Mesendoderm (in vitro differentiated cells): Measurements from ENCODE around the gene CPAMD8.

Source experiments
- DNase-seq: peaks from one replicate; pipeline ENCODE4 v3.0.0; 2013
- H2AK5ac ChIP-seq: 2 replicates; pipeline ENCODE4 v1.6.1; 2013; ENCODE audit warnings: low read length, inconsistent platforms
- H2BK120ac ChIP-seq: 2 replicates; pipeline ENCODE4 v1.6.1; 2013; ENCODE audit warnings: low read depth, mild to moderate bottlenecking, low read length, moderate library complexity, mixed read lengths
- H2BK15ac ChIP-seq: replicated peaks from 2 replicates; pipeline ENCODE4 v1.6.1; 2013; ENCODE audit warnings: low read depth, mild to moderate bottlenecking, moderate library complexity
- H2BK5ac ChIP-seq: 2 replicates; pipeline ENCODE4 v1.6.1; 2013; ENCODE audit warnings: low read length, inconsistent platforms
- H3K18ac ChIP-seq: 2 replicates; pipeline ENCODE4 v1.6.1; 2013; ENCODE audit warnings: mild to moderate bottlenecking, low read length, mixed read lengths
- H3K23ac ChIP-seq: one replicate; pipeline ENCODE4 v1.6.1; 2013; ENCODE audit warnings: low read length
- H3K27ac ChIP-seq: 2 replicates; pipeline ENCODE4 v1.5.1; 2013; ENCODE audit warnings: low read depth, mild to moderate bottlenecking, inconsistent platforms, low read length, moderate library complexity
- H3K27me3 ChIP-seq: 2 replicates; pipeline ENCODE4 v1.6.1; 2013; ENCODE audit warnings: low read length, control low read depth, mild to moderate bottlenecking, inconsistent platforms; ENCODE audit not compliant: insufficient read depth, poor library complexity
- H3K36me3 ChIP-seq: 2 replicates; pipeline ENCODE4 v1.6.1; 2013; ENCODE audit warnings: low read length, inconsistent platforms; ENCODE audit not compliant: control insufficient read depth, insufficient read depth
- H3K4ac ChIP-seq: one replicate; pipeline ENCODE4 v1.6.1; 2013; ENCODE audit warnings: low read depth, mild to moderate bottlenecking, low read length, moderate library complexity
- H3K4me1 ChIP-seq: 2 replicates; pipeline ENCODE4 v1.6.1; 2013; ENCODE audit warnings: low read depth, low read length, inconsistent platforms; ENCODE audit not compliant: control insufficient read depth
- H3K4me2 ChIP-seq: 2 replicates; pipeline ENCODE4 v1.6.1; 2013; ENCODE audit warnings: low read length
- H3K4me3 ChIP-seq: 2 replicates; pipeline ENCODE4 v1.5.1; 2013; ENCODE audit warnings: mild to moderate bottlenecking, low read length
- H3K56ac ChIP-seq: one replicate; pipeline ENCODE4 v1.6.1; 2013; ENCODE audit warnings: low read length
- H3K79me1 ChIP-seq: 2 replicates; pipeline ENCODE4 v1.6.1; 2013; ENCODE audit warnings: low read length, inconsistent platforms
- H3K79me2 ChIP-seq: 2 replicates; pipeline ENCODE4 v1.6.1; 2013; ENCODE audit warnings: mild to moderate bottlenecking, low read length; ENCODE audit not compliant: control insufficient read depth, insufficient read depth
- H3K9ac ChIP-seq: 2 replicates; pipeline ENCODE4 v1.6.1; 2013; ENCODE audit warnings: low read length, inconsistent platforms
- H4K5ac ChIP-seq: one replicate; pipeline ENCODE4 v1.6.1; 2013; ENCODE audit warnings: low read length
- H4K8ac ChIP-seq: one replicate; pipeline ENCODE4 v1.6.1; 2013; ENCODE audit warnings: low read depth, mild to moderate bottlenecking, control low read depth, low read length, moderate library complexity
- WGBS: extraction: QIAGEN DNeasy Blood & Tissue Kit; methylation state at CpG from one replicate; pipeline ENCODE4 v1.1.7; 2013; ENCODE audit warnings: low lambda C conversion rate, missing lambda C conversion rate; ENCODE audit not compliant: insufficient coverage; ENCODE audit errors: extremely low coverage; 5-methylcytosine and 5-hydroxymethylcytosine counted together

The CPAMD8 gene

DNA sequence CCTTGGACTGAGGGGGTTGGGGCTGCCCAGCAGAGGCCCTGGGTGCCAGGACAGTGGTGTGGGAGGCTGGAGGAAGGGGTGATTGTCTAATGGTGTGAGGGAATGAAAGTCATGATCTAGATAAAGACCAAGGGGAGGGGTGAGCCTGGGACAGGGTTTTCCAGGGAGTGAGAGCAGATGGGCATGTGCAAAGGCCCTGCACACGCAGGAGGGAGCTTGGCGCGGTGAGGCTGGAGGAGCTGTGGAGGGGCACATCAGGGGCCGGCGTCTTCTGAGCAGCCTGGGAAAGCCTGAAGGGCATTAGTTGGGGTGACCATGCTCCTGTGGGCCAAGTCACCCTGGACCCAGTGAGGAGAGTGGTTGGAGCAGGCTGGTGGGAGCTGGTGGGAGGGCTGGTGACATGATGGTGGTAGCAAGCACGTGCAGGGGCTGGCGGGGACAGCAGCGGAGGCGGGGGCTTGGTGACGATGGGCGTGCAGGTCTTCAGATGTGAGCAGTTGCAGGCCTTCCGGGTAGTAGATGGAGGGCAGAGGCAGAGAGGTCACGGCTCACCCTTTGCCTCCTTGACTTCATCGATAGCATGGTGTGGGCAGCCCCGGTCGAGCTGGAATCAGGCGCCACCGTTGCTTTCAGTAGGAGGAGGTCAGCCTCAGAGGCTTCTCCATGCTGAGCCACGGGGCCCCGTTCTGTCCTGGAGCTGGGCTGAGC is 158.0 kb downstream of the CPAMD8 start:
- no peak overlapping the region for H2BK5ac ChIP-seq
- H2BK15ac ChIP-seq, result no peak overlapping the region
- H3K27ac ChIP-seq, result no peak overlapping the region
- DNase-seq, result no peak
- no peaks in the 10 kb centered on the region for H3K4me1 ChIP-seq
- H3K4me2 ChIP-seq, result no peak overlapping the region
- H3K4ac ChIP-seq, result no peak overlapping the region
- peaks cover under 1% of the 10 kb centered on the region for H3K79me2 ChIP-seq
- H2AK5ac ChIP-seq, result no peak overlapping the region
- no peak overlapping the region for H3K56ac ChIP-seq
- H3K36me3 ChIP-seq, result peaks cover 8% of the 10 kb centered on the region
- H3K27me3 ChIP-seq, result no peaks in the 10 kb centered on the region
- no peak overlapping the region for H4K8ac ChIP-seq
- H3K9ac ChIP-seq, result no peak overlapping the region
- H2BK120ac ChIP-seq, result no peak overlapping the region
- H3K23ac ChIP-seq, result no peak overlapping the region
- no peaks in the 10 kb centered on the region for H3K79me1 ChIP-seq
- no peak overlapping the region for H3K18ac ChIP-seq
- no peak overlapping the region for H3K4me3 ChIP-seq
- WGBS, result no CpG with 5 or more reads among the region's 20 CpGs
- H4K5ac ChIP-seq, result no peak overlapping the region

DNA sequence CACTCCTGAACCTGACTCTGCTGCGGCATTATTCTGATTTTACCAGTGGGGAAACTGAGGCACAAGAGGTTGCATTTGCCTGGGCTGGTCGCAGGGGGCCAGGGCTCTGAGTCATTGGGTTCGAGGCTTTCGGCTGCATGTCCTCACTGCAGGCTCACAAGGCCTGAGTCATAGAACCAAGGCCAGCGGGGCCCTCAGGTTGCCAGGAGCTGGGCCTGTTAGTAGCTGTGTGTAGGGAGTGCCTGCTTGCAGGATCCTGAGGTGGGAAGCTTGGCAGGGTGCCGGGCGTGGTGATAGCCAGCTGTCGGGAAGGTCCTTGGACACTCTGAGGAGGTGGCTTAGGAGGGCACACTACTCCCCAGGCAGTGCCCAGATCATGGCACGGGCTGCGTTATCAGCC is 159.4 kb downstream of the CPAMD8 start:
- H3K4ac ChIP-seq, result no peak overlapping the region
- H3K18ac ChIP-seq, result no peak overlapping the region
- H3K4me2 ChIP-seq, result no peak overlapping the region
- no peak overlapping the region for H4K8ac ChIP-seq
- H2BK15ac ChIP-seq, result no peak overlapping the region
- H2AK5ac ChIP-seq, result no peak overlapping the region
- H3K9ac ChIP-seq, result no peak overlapping the region
- H3K36me3 ChIP-seq, result peaks cover 10% of the 10 kb centered on the region
- H3K27me3 ChIP-seq, result no peaks in the 10 kb centered on the region
- whole genome bisulfite sequencing, result no CpG with 5 or more reads among the region's 10 CpGs
- H3K4me1 ChIP-seq, result no peaks in the 10 kb centered on the region
- H3K79me1 ChIP-seq, result no peaks in the 10 kb centered on the region
- no peak overlapping the region for H3K56ac ChIP-seq
- H3K4me3 ChIP-seq, result no peak overlapping the region
- H2BK120ac ChIP-seq, result no peak overlapping the region
- no peak for DNase-seq
- H2BK5ac ChIP-seq, result no peak overlapping the region
- no peaks in the 10 kb centered on the region for H3K79me2 ChIP-seq
- H4K5ac ChIP-seq, result no peak overlapping the region
- no peak overlapping the region for H3K23ac ChIP-seq
- H3K27ac ChIP-seq, result no peak overlapping the region

DNA sequence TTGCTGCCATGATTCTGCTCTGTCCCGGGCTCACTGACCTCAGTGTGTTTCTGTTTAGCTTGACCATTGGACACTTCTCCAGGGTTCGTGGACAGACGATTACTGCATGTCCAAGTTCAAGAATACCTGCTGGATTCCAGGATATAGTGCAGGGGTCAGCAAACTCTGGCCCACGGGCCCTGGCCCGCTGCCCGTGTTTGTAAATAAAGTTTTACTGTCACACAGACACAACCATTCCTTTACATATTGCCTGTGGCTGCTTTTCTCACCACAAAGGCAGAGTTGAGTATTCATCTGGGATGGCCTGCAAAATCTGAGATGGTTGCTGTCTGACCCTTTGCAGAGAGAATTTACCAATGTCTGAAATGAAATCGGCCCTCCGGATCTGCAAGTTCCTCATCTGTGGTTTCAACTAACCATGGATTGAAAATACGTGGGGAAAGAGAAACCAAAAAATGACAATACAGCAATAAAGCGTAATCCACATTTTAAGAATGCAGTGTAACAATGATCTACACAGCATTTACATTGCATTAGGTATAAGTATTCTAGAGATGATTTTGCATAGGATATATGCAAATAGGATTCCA is 163.7 kb downstream of the CPAMD8 start:
- H3K27me3 ChIP-seq, result no peaks in the 10 kb centered on the region
- H3K79me2 ChIP-seq, result no peaks in the 10 kb centered on the region
- no peak overlapping the region for H3K23ac ChIP-seq
- no peak overlapping the region for H3K27ac ChIP-seq
- DNase-seq, result no peak
- H2BK120ac ChIP-seq, result no peak overlapping the region
- H3K4me1 ChIP-seq, result no peaks in the 10 kb centered on the region
- no peak overlapping the region for H2AK5ac ChIP-seq
- H4K8ac ChIP-seq, result no peak overlapping the region
- no peak overlapping the region for H3K9ac ChIP-seq
- no peaks in the 10 kb centered on the region for H3K79me1 ChIP-seq
- H4K5ac ChIP-seq, result no peak overlapping the region
- no peak overlapping the region for H2BK15ac ChIP-seq
- H2BK5ac ChIP-seq, result no peak overlapping the region
- no peak overlapping the region for H3K4ac ChIP-seq
- no peak overlapping the region for H3K4me3 ChIP-seq
- no peak overlapping the region for H3K4me2 ChIP-seq
- WGBS, result no CpG with 5 or more reads among the region's 10 CpGs
- H3K36me3 ChIP-seq, result peaks cover 8% of the 10 kb centered on the region
- no peak overlapping the region for H3K18ac ChIP-seq
- no peak overlapping the region for H3K56ac ChIP-seq

DNA sequence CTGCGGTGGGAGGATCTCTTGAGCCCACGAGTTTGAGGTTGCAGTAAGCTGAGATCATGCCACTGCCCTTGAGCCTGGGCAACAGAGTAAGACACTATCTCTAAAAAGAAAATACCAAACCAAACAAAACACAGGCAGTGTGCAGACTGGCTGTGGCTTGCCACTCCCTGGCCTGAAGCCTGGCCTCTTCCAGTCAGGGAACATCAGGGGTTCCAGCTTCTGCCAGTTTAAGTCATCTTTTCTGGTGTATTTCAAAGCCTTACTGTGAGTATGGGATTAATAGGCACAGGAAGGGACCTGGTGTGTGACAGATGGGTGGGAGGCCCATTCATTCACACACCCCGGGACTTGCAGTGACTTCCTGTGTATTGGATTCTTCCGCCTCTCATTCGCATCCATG is 164.8 kb downstream of the CPAMD8 start:
- H4K5ac ChIP-seq, result no peak overlapping the region
- H2BK5ac ChIP-seq, result no peak overlapping the region
- no peak overlapping the region for H2BK120ac ChIP-seq
- no peaks in the 10 kb centered on the region for H3K79me2 ChIP-seq
- H3K4ac ChIP-seq, result no peak overlapping the region
- peaks cover 6% of the 10 kb centered on the region for H3K36me3 ChIP-seq
- no peak overlapping the region for H3K9ac ChIP-seq
- no peak overlapping the region for H3K27ac ChIP-seq
- H3K79me1 ChIP-seq, result no peaks in the 10 kb centered on the region
- no peak overlapping the region for H3K56ac ChIP-seq
- no peak overlapping the region for H3K23ac ChIP-seq
- WGBS, result no CpG with 5 or more reads among the region's 5 CpGs
- no peaks in the 10 kb centered on the region for H3K27me3 ChIP-seq
- H3K18ac ChIP-seq, result no peak overlapping the region
- no peak overlapping the region for H2BK15ac ChIP-seq
- no peaks in the 10 kb centered on the region for H3K4me1 ChIP-seq
- no peak overlapping the region for H3K4me2 ChIP-seq
- no peak overlapping the region for H2AK5ac ChIP-seq
- H4K8ac ChIP-seq, result no peak overlapping the region
- H3K4me3 ChIP-seq, result no peak overlapping the region
- no peak for DNase-seq

DNA sequence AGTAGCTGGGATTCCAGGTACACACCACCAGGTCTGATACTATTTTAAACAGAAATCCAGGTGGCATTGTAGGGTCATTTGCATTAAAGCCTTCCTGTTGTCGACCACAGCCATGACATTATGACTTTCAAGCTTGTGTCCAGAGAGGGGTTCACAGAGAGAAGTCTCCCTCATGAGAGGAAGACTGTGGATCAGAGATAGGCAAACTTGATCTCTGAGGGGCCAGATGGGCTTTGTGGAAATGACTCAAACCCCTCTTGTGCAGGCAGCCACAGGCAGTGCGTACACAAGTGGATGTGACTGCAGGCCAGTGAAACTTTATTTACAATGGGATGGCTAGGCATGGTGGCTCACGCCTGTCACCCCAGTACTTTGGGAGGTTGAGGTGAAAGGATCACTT is 165.6 kb downstream of the CPAMD8 start:
- DNase-seq, result no peak
- Histone ChIP-seq H3K56ac (no peak overlapping the region), H4K8ac (no peak overlapping the region), H3K79me1 (no peaks in the 10 kb centered on the region), H2BK120ac (no peak overlapping the region), H3K27me3 (no peaks in the 10 kb centered on the region), H2BK5ac (no peak overlapping the region), H3K18ac (no peak overlapping the region), H3K23ac (no peak overlapping the region), H3K79me2 (no peaks in the 10 kb centered on the region), H3K4ac (no peak overlapping the region), H3K4me3 (no peak overlapping the region), H2BK15ac (no peak overlapping the region), H3K36me3 (peaks cover 6% of the 10 kb centered on the region), H3K9ac (no peak overlapping the region), H2AK5ac (no peak overlapping the region), H3K27ac (no peak overlapping the region), H4K5ac (no peak overlapping the region), H3K4me2 (no peak overlapping the region), H3K4me1 (no peaks in the 10 kb centered on the region)
- no CpG with 5 or more reads among the region's 3 CpGs for WGBS

DNA sequence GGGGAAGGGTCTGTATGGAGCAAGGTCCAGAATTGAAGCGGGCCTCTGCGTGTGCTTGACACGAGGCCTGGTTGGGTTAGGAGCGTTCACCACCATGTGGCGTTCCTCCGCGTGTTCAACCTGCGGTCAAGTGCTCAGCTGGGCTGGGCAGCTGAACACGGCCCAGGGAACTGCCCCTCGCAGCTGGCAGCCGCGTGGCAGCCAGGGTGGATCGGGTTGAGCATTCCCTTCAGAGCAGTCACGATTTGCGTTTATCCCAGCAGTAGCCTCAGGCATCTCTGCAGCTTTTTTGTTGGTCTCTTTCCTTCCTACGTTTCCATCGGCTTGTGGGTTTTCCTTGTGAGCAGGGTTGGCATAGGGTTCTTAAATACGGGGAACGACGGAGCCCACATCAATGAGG is 166.5 kb downstream of the CPAMD8 start:
- H2AK5ac ChIP-seq, result no peak overlapping the region
- no peak overlapping the region for H4K8ac ChIP-seq
- no peak overlapping the region for H4K5ac ChIP-seq
- no peak overlapping the region for H2BK120ac ChIP-seq
- DNase-seq, result no peak
- no peak overlapping the region for H3K4ac ChIP-seq
- H2BK15ac ChIP-seq, result no peak overlapping the region
- H3K56ac ChIP-seq, result no peak overlapping the region
- no peak overlapping the region for H3K27ac ChIP-seq
- WGBS, result no CpG with 5 or more reads among the region's 20 CpGs
- no peaks in the 10 kb centered on the region for H3K27me3 ChIP-seq
- peaks cover 3% of the 10 kb centered on the region for H3K36me3 ChIP-seq
- H3K79me2 ChIP-seq, result no peaks in the 10 kb centered on the region
- H3K4me2 ChIP-seq, result no peak overlapping the region
- no peak overlapping the region for H3K23ac ChIP-seq
- no peaks in the 10 kb centered on the region for H3K4me1 ChIP-seq
- no peak overlapping the region for H3K18ac ChIP-seq
- no peak overlapping the region for H3K4me3 ChIP-seq
- no peak overlapping the region for H3K9ac ChIP-seq
- H3K79me1 ChIP-seq, result no peaks in the 10 kb centered on the region
- H2BK5ac ChIP-seq, result no peak overlapping the region
